A172 (cell line): ENCODE results near the gene REXO1. TPM values are rescaled to one million over a fixed set of nuclear protein-coding genes. Genes with fewer than 3 reads are reported as not detected.
A peak's percentile ranks its signal among the peaks of the same experiment; 100 is the strongest.
"Not testable (repeated sequence)": the region's sequence is repeated elsewhere in the genome, so short reads cannot be mapped to it uniquely, and the experiment has no call there.

ENCODE experiments used
- DNase-seq: peaks from one replicate; pipeline ENCODE4 v3.0.0-alpha.2; 2015; ENCODE audit warnings: low spot score
- total RNA-seq: library from RNA; depleted of rRNA; stranded (reverse); fragments of >200 nt; shearing (Covaris generic); gene quantifications from 2 replicates; pipeline ENCODE4 v1.2.3, GENCODE V29; 2014; rRNA removed

REXO1 gene, protein sequence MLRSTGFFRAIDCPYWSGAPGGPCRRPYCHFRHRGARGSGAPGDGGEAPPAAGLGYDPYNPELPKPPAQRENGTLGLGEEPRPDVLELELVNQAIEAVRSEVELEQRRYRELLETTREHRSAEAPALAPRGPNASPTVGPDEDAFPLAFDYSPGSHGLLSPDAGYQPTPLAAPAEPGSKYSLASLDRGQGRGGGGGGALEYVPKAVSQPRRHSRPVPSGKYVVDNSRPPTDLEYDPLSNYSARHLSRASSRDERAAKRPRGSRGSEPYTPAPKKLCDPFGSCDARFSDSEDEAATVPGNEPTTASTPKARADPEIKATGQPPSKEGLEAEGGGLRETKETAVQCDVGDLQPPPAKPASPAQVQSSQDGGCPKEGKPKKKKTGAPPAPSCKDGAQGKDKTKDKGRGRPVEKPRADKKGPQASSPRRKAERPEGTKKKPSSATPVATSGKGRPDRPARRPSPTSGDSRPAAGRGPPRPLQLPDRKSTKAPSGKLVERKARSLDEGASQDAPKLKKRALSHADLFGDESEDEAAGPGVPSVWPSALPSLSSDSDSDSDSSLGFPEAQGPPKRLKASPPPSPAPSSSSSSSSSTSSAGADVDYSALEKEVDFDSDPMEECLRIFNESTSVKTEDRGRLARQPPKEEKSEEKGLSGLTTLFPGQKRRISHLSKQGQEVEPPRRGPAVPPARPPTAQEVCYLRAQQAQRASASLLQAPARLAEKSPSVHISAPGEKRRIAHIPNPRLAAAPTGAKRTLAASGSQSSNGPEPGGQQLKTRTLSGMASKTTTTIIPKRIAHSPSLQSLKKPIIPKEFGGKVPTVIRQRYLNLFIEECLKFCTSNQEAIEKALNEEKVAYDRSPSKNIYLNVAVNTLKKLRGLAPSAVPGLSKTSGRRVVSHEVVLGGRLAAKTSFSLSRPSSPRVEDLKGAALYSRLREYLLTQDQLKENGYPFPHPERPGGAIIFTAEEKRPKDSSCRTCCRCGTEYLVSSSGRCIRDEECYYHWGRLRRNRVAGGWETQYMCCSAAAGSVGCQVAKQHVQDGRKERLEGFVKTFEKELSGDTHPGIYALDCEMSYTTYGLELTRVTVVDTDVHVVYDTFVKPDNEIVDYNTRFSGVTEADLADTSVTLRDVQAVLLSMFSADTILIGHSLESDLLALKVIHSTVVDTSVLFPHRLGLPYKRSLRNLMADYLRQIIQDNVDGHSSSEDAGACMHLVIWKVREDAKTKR
- 8.0 and 30.4 TPM in 2 replicates for total RNA-seq

DNA sequence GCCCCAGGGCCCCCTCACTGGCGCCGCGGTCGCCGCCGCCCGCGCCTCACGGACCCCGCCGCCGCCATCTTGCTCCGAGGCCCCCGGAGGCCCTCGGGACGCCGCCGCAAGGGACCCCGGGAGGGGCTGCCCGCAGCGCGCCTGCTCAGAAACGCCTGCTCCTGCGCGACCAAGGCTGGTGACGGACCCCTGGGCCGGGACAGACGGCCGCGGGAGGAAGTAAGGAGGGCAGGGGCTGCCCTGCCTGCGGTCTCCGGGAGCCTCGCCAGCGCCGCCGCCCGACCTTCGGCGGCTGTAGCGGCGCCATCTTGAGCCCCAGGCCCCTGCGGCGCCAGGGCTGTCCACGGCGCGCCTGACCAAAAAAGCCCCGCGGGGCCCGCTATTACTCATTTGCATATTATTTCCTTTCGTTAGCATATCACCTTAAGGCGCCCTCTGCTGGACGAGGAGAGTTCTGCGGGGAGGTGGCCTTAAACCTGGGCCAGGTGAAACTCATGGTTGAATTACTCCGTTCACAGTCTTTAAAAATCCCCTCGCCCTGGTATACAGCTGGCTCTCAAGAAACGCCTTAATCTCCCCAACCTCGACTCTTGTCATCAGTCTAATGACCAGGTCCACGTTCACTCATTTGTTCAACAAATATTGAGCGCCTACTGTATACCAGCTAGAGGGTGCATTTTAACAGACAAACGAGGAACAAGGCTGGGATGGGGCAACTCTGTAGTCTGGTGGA is at the start of gene REXO1:
TSS of gene REXO1 (minus strand) at position 85 of the 733 bp plus-strand sequence. CDS start 125 bp downstream, outside the sequence.
- DNase-seq: peak; percentile 88

DNA sequence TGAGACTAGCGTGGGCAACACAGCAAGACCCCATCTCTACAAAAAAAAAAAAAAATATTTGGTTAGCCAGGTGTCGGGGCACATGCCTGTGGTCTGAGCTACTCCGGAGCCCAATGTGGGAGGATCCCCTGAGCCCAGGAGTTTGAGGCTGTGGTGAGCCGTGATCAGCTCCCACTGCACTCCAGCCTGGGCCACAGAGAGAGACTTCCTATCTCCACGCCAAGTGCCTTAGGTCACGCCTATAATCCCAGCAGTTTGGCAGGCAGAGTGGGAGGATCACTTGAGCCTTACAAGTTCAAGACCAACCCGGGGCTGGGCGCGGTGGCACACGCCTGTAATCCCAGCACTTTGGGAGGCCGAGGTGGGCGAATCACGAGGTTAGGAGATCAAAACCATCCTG is 48.2 kb upstream of the REXO1 start:
- no peak for DNase-seq

DNA sequence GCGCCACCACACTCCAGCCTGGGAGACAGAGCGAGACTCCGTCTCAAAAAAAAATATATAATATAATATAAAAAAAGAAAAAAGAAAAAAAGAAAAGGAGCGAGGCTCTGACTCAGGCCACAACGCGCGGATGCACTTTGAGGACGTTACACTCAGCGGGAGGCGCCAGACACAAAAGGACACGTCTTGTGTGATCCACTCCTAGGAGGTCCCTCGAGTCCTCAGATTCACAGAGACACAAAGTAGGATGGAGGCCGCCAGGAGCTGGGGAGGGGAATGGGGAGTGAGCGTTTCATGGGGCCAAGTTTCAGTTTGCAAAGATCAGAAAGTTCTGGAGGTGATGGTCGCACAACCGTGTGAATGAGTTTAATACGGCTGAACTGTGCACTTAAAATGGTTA is 45.5 kb upstream of the REXO1 start:
- DNase-seq: no peak

DNA sequence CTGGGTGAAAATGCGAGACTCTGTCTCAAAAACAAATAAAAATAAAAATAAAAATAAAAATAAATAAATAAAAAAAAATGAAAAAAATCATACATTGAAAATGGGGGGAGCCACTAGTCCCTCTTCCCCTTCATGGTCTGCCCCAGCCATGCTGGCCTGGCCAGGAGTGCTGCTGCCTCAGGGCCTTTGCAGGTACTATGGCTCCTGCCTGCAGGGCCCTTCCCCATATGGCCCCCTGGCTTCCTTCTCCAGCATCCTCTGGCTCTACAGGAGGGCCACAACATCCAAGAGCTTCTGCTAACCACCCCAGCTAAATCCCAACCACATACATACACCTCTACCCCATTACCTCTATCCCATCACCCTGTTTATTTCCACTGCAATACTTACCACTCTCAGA is 41.6 kb upstream of the REXO1 start:
- DNase-seq: no peak

DNA sequence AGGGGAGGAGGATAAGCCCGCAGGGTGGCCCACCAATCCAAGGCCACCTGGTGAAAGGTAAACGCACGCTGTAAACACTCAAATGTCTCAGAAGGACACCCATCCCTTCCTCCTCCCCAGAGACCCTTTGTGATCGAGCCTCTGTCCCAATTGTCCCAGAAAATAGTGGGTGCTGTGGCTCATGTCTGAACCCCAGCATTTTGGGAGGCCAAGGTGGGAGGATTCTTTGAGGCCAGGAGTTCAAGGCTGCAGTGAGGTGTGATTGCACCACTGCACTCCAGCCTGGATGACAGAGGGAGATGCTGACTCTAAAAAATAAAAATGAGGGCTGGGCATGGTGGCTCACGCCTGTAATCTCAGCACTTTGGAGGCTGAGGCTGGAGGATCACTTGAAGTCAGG is 40.1 kb upstream of the REXO1 start:
- no peak for DNase-seq

DNA sequence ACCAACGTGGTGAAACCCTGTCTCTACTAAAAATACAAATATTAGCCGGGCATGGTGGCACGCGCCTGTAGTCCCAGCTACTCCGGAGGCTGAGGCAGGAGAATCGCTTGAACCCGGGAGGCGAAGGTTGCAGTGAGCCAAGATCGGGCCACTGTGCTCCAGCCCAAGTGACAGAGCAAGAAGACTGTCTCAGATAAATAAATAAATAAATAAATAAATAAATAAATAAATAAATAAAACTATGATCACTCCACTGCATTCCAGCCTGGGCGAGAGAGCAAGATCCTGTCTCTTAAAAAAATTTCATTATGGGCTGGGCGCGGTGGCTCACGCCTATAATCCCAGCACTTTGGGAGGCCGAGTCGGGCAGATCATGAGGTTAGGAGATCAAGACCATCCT is 38.1 kb upstream of the REXO1 start:
- DNase-seq: not testable (repeated sequence)

DNA sequence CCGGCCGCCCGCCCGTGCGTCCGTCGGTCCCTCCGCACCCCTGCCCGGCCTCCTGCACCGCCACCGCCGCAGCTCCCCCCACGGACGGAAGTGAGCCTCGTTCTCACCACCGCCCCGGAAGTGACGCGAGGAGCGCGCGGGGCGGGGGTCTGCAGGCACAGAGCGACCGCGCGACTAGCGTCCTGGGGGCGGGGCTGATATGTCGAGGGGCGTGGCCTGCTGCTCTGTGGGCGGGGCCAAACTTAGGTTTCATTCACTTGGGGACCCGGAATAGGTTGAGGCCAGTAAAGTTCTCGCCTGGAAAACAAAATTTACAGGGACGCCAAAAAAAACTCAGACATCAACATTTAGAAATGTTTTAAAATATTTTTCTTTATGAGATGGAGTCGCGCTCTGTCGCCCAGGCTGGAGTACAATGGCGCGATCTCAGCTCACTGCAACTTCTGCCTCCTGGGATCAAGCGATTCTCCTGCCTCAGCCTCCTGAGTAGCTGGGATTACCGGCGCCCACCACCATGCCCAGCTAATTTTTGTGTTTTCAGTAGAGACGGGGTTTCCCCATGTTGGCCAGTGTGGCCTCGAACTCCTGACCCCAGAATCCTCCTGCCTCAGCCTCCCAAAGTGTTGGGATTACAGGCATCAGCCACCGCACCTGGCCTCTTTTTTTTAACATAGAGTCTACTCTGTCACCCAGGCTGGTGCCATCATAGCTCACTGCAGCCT is 37.3 kb upstream of the REXO1 start, which contains the start of gene ABHD17A:
TSS of gene ABHD17A (minus strand) at position 99 of the 722 bp plus-strand sequence. CDS start 3,930 bp downstream, outside the sequence.
- DNase-seq: peak; percentile 81

DNA sequence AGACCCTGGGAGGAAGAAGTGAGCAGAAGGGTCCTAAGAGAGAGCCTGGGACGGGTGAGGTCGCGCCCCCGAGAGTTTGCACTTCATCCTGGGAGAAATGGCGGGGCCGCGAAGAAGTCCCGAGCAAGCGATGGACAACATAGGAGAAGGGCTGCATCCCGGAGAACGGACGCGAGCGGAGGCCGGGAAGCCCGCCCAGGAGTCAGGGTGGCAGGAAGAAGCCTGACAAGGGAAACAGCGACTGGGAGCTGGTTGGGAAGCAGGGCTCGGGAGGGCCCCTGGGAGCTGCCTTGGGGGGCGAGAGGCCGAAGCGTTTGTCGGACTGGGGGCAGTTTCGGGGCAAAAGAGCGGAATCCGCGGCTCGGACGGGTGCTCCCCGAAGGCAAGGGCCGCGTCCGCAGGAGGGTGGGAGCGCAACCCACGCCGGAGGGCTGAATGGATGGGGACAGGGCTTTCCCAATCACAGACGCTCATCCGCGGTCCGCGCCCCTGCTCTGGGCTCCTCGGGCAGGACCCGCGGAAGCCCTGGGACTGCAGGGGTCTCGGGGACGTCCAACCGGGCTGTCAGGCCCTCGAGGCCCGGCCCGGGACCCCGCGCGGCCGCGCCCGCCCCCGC is 36.5 kb upstream of the REXO1 start:
- no peak for DNase-seq

DNA sequence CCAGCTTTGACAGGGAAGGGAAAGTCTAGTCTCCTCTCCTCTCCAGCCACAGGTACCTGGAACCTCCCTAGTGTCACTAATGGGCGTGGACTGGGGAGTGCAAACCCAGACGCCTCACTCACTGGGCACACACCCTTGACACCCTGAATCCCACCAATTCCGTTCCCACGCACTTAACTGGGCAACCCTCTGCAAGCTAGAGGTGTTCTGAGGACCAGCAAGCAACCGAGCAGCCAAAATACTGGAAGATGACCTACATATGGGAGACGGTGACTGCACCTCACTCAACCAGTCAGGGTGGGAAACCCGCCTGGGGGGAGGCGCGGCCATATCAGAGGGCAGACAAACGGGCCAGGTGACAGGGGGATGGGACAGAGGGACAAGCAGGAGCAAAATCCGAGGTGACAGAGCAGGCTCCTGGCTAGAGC is 36.0 kb upstream of the REXO1 start:
- no peak for DNase-seq

DNA sequence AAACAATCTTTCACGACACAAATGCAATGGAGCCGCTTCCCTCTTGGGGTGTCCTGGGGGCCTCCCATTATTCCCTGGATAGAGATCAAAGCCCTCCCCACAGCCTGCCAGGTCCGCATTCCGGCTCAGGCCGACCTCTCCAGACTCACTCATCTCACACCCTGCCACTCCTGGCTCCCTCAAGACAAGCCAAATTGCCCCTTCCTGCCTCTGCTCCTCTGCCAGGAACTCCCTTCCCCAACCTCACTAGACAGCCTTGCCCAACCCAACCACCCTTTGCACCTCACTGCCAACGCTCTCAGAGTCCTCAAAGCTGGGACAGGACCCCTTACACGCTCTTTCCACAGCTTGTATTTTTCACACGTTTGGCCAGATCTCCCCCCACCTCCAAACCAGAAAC is 35.5 kb upstream of the REXO1 start:
- no peak for DNase-seq

DNA sequence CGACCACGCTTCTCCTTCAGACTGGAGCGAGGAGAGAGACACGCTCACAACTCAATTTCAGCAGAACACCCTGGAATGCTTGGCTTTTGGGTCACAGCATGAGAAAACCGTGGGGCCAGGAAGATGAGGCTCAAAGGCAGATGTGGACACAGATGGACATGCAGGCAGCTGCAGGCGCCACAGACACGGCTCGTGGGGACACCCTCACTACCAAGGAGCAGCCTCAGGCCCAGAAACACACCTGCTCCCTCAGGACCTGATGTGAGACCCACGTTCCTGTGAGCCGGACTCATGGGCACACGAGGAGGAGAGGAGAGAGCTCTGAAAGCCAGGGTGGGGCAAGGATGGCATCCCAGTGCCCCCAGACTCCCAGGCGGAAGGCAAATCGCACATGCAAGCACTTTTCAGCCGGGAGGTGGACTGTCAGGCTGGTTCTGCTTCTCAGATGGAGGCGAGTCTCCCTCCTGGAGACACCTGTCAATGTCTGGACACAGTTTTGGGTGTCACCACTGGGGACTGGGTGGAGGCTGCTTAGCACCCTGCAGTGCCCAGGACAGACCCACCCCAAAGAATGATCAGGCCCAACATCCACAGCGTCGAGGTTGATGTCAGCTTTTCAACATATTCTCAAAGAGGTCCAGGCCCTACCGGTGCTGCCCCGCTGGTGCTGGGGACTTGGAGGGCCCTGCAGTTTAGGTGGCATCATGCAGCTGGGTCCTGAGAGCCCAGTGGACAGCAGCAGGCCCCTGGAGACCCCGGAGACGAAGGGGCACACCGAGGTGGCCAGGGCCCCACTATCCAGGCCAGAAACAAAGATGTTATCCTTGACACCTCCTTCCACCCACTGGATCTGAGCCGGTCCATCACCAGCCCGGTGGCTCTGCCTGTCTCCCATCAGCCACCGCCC is 34.8 kb upstream of the REXO1 start:
- no peak for DNase-seq

DNA sequence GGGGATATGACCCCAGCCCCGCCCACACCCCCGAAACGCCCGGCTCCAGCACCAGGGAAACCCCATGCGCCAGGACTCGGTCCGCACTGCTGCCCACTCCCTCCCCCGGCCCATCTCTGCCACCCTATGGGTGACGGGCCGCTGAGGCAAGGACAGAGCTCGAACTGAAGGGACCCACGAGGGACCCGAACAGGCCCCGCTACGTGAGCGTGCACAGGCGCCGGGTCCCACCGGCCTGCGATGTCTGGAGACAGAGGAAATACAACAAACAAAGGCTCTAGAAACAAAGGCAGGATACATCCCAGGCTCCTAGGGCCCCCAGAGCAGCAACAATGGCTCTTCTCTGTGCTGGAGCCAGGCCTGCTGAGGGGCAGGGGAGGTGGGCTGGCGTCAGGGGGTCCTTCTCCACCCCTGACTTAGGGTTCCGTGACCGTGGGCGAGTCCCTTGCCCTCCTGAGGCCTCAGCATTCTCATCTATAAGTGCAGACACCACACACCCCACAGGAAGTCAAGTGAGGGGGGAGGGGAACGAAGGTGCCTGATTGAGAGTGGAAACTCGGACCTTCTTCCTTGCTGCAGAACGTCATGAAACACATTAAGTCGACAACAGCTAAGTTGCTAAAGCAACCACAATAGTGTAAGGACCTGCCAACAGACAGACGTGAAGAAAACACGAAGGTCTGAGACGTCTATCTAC is 34.0 kb upstream of the REXO1 start:
- no peak for DNase-seq

DNA sequence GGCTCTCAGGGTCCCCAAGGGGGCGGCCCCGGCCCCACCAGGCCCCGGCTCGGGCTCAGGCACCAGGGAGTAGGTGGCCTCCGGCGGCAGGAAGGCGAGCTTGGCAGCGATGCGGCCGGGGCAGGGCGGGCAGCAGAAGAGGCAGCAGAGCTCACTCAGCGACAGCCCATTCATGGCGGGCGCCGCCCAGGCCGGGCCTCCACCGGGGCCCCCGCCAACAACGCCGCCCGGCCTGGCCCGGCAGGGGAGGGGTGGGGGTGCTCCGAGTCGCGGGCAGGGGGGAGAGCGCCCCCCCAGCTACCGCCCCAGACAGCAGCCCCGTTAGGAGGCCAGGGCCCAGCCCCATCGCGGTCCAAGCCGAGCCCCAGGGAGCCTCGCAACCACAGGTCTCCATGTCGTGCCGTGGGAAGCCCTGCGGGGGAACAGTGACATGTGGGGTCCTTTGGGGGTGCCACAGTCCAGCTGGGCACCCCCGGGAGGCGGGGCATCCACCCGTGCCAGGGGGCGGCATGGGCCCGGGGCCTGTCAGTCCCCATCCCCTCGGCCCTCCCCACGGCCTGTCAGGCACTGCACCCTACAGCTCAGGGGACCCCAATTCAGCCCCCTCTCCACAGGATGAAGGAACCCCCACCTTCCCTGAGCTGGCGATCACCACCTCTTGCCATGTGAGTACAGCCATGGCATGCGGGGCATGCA is 33.3 kb upstream of the REXO1 start:
- DNase-seq: not testable (repeated sequence)

DNA sequence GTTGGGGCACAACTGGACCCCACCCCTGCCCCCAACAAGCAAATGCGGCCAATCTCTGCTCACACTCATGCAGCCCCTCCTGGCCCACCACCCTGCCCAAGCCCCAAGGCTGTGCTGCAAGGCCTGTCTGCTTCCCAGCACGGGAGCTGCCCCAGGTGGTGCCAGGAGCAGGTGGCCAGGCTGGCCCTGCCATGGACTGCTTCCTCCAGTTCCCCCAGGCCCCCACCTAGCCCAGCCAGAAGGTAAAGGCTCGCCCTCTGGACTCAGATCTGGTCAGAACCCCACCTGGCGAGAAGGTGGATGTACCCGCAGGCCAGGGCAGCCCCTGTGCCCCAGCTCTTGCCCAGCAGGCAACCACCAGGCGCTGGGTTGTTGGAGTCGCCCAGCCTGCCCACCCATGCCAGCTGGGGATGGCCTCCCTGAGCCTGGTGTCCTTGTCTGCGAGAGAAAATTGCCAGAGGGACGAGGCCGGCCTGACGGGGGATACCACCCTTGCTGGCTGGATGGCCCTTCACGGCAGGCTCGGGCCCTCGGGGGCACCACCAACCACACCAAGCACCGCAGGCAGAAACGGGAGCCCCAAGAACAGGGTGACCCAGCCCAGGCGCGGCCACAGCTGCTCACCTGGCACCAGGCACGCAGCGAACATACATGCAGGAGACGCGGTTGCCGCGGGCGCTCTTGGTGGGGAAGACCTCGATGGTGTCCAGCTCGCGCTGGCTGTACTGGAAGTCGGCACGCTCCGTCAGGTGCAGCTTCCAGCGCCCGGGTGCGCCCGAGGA is 32.5 kb upstream of the REXO1 start:
- no peak for DNase-seq

DNA sequence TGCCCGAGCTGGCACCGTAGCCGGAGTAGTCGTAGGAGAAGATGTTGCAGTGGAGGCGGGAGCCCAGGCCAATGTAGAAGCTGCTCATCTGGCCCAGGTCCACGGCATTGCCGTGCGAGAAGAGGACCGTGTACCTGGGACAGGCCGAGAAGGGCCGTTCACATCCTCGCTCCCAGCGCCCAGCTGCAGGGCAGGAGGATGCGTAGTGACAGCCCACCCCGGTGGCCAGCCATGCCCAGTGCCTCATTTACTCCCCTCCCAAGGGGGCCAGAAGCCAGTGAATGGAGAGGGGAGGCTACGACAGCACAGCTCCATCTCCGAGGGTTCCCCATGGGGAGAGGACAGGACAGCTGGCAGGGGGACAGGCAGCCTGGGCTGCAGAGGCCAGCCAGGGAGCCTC is 31.7 kb upstream of the REXO1 start:
- not testable (repeated sequence) for DNase-seq

DNA sequence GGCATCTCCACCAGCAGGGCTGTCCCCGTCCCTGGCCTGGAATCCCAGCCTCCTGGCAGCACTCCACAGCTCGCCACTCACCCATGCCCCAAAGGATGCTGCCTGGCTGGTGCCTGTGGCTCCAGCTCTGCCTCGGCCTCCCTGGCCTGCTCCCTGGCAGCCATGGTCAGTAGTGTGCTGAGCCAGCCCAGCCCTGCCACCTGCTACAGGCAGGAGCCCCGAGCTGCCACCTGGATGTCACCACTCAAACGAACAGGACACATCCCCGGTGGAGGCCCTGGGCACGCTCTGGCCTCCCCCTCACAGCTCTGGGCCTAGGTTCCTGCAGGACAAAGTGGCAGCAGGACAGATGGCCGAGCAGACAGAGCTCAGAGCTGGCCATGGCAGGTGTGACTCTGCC is 30.3 kb upstream of the REXO1 start:
- not testable (repeated sequence) for DNase-seq

DNA sequence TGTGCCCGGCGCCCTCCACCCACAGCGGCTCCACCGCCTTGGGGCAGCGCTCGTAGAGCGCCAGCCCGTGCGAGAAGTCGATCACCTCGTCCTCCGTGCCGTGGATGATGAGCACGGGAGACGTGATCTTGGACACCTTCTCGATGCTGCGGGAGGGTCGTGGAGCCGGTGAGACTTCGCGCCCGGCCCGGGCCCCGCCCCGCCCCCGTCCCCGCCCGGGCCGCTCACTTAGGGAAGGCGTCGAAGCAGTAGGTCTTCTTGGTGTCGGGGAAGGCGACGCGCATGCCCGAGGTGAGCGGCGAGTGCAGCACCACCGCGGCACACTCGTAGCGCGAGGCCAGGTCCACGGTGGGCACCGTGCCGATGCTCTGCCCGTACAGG is 29.0 kb upstream of the REXO1 start:
- not testable (repeated sequence) for DNase-seq
